Body of pancreas (tissue), 4 donors: ENCODE results near the gene CSMD2.

Experiments used
- POLR2A ChIP-seq, 3 donors: fragments of 450-650 bp; IDR thresholded peaks; one replicate each; pipeline ENCODE4 v1.6.1; 2016; ENCODE audit warnings: antibody characterized with exemption in 3 of 3, mild to moderate bottlenecking in 2 of 3
- TF ChIP-seq, protein P1 (sequence below), 7 experiments: fragments of 450-650 bp in 4 of 7; fragments of 200-600 bp in 3 of 7; sonication (generic) in 3 of 7; IDR thresholded peaks; one replicate each; pipeline ENCODE4 v1.5.1; 2016 to 2019; ENCODE audit warnings: antibody characterized with exemption in 7 of 7

DNA sequence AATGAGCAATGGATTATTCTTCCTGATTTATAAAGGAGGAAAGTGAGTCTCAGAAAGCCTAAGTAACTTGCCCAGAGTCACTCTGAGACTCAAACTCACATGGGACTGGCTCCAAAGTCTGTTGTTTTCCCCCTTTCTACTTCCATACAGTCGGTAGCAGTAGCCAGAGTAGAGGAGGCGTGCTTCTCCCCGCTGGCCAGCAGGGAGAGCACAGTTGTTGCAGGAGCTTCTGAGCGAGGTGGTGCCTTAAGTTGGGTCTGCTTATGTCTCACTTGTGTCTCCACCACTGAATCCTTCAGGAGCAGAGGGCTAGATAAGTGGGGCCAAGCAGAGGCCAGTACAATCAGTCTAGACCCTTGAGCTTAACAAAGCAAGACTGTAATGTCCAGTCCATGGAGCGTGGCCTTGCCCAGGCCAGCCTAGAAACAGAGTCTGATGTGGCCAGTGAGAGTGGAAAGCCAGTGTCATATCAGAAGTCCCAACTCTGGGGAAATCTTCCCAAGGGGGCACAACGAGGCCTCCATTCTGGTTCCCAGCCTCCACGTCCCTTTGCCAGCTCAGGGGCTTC is 510.7 kb downstream of the CSMD2 start:
- TF ChIP-seq, protein P1, sequence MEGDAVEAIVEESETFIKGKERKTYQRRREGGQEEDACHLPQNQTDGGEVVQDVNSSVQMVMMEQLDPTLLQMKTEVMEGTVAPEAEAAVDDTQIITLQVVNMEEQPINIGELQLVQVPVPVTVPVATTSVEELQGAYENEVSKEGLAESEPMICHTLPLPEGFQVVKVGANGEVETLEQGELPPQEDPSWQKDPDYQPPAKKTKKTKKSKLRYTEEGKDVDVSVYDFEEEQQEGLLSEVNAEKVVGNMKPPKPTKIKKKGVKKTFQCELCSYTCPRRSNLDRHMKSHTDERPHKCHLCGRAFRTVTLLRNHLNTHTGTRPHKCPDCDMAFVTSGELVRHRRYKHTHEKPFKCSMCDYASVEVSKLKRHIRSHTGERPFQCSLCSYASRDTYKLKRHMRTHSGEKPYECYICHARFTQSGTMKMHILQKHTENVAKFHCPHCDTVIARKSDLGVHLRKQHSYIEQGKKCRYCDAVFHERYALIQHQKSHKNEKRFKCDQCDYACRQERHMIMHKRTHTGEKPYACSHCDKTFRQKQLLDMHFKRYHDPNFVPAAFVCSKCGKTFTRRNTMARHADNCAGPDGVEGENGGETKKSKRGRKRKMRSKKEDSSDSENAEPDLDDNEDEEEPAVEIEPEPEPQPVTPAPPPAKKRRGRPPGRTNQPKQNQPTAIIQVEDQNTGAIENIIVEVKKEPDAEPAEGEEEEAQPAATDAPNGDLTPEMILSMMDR (IDR thresholded peaks at IDR 0.05): peak in 2 of 7 experiments; percentile 7 to 21
- TF ChIP-seq POLR2A (IDR thresholded peaks at IDR 0.05): no peak
